IMR-90 (cell line): ENCODE data around the gene ROMO1. TPM values are rescaled to one million over a fixed set of nuclear protein-coding genes. Genes with fewer than 3 reads are reported as not detected.

Source experiments
- ATAC-seq: fragments of 200-7000 bp; cut with Tn5 transposase; 2 replicates; pipeline ENCODE4 v1.9.1; 2020; ENCODE audit warnings: low read depth, mild to moderate bottlenecking, moderate library complexity
- BruUV-seq: library from RNA; stranded (reverse); fragments of 400-500 nt; replicated peaks from 2 replicates; lab custom pipeline; 2021; lab: Mats Ljungman, UMichigan
- CTCF ChIA-PET: fragments of 300-600 bp; formaldehyde crosslinking; extraction: SDS; loops from one replicate; lab custom pipeline; 2021; ENCODE audit warnings: antibody characterized with exemption; lab: Yijun Ruan, JAX
- POLR2A ChIA-PET: fragments of 300-600 bp; sonication (Branson Sonifier 250); formaldehyde crosslinking; loops from one replicate; lab custom pipeline; 2022; ENCODE audit warnings: antibody characterized with exemption; ENCODE audit not compliant: unreplicated experiment; lab: Charles Lee
- DNase-seq: peaks from one replicate; pipeline ENCODE4 v3.0.0; 2013
- H2AFZ ChIP-seq: replicated peaks from 2 replicates; pipeline ENCODE3; 2013; ENCODE audit warnings: low read length, mild to moderate bottlenecking; ENCODE audit not compliant: poor library complexity
- H2AK5ac ChIP-seq: 2 replicates; pipeline ENCODE4 v1.6.1; 2013; ENCODE audit warnings: low read depth, low read length, inconsistent platforms
- H2AK9ac ChIP-seq: replicated peaks from 2 replicates; pipeline ENCODE3; 2013; ENCODE audit warnings: mild to moderate bottlenecking, low read depth, low read length, moderate library complexity; ENCODE audit not compliant: poor library complexity
- H2BK120ac ChIP-seq: 2 replicates; pipeline ENCODE4 v1.6.1; 2013; ENCODE audit warnings: low read depth, low read length, inconsistent platforms
- H2BK15ac ChIP-seq: 3 replicates; pipeline ENCODE4 v1.6.1; 2013; ENCODE audit warnings: low read depth, low read length, inconsistent platforms
- H2BK20ac ChIP-seq: 2 replicates; pipeline ENCODE4 v1.6.1; 2013; ENCODE audit warnings: low read depth, mild to moderate bottlenecking, inconsistent platforms, low read length, moderate library complexity
- H2BK5ac ChIP-seq: 2 replicates; pipeline ENCODE4 v1.6.1; 2013; ENCODE audit warnings: mild to moderate bottlenecking, low read depth, low read length, inconsistent platforms; ENCODE audit not compliant: poor library complexity, severe bottlenecking
- H3K14ac ChIP-seq: replicated peaks from 2 replicates; pipeline ENCODE4 v1.6.1; 2013; ENCODE audit warnings: low read depth, low read length, inconsistent platforms
- H3K18ac ChIP-seq: 2 replicates; pipeline ENCODE4 v1.6.1; 2013; ENCODE audit warnings: low read depth, low read length, control low read depth
- H3K23ac ChIP-seq: 2 replicates; pipeline ENCODE4 v1.6.1; 2013; ENCODE audit warnings: low read depth, low read length, inconsistent platforms
- H3K27ac ChIP-seq: 2 replicates; pipeline ENCODE4 v1.5.1; 2013; ENCODE audit warnings: mild to moderate bottlenecking, control low read depth, low read length; ENCODE audit not compliant: insufficient read depth
- H3K27me3 ChIP-seq: 2 replicates; pipeline ENCODE4 v1.6.1; 2013; ENCODE audit warnings: low read length; ENCODE audit not compliant: control insufficient read depth, insufficient read depth
- H3K36me3 ChIP-seq: 2 replicates; pipeline ENCODE4 v1.6.1; 2013; ENCODE audit warnings: low read length, mixed read lengths; ENCODE audit not compliant: control insufficient read depth, insufficient read depth
- H3K4ac ChIP-seq: 2 replicates; pipeline ENCODE4 v1.6.1; 2013; ENCODE audit warnings: low read depth, low read length, inconsistent platforms
- H3K4me1 ChIP-seq: 2 replicates; pipeline ENCODE4 v1.6.1; 2013; ENCODE audit warnings: low read length, mixed read lengths; ENCODE audit not compliant: control insufficient read depth, insufficient read depth
- H3K4me2 ChIP-seq: 2 replicates; pipeline ENCODE4 v1.6.1; 2013; ENCODE audit warnings: low read depth, mild to moderate bottlenecking, control low read depth, low read length, moderate library complexity
- H3K4me3 ChIP-seq: 2 replicates; pipeline ENCODE4 v1.5.1; 2013; ENCODE audit warnings: low read depth, mild to moderate bottlenecking, control low read depth, low read length, moderate library complexity; ENCODE audit not compliant: insufficient read depth
- H3K56ac ChIP-seq: 2 replicates; pipeline ENCODE4 v1.6.1; 2013; ENCODE audit warnings: low read length, inconsistent platforms; ENCODE audit not compliant: insufficient read depth; ENCODE audit errors: extremely low read depth
- H3K79me1 ChIP-seq, 2 experiments: 2 replicates each; pipeline ENCODE4 v1.6.1; 2013; ENCODE audit warnings: low read length in 2 of 2, inconsistent platforms in 1 of 2, low read depth in 1 of 2
- H3K9ac ChIP-seq: 2 replicates; pipeline ENCODE4 v1.6.1; 2013; ENCODE audit warnings: low read depth, low read length, control low read depth
- H3K9me1 ChIP-seq: 2 replicates; pipeline ENCODE4 v1.6.1; 2013; ENCODE audit warnings: low read length, inconsistent platforms; ENCODE audit not compliant: insufficient read depth
- H3K9me3 ChIP-seq: 2 replicates; pipeline ENCODE4 v1.6.1; 2013; ENCODE audit warnings: low read length; ENCODE audit not compliant: control insufficient read depth, insufficient read depth
- H4K20me1 ChIP-seq: 2 replicates; pipeline ENCODE4 v1.6.1; 2013; ENCODE audit warnings: low read length, inconsistent platforms; ENCODE audit not compliant: insufficient read depth
- H4K5ac ChIP-seq: 2 replicates; pipeline ENCODE4 v1.6.1; 2013; ENCODE audit warnings: mild to moderate bottlenecking, low read depth, low read length, control low read depth
- H4K8ac ChIP-seq, 2 experiments: 2 replicates each; pipeline ENCODE4 v1.6.1; 2013; ENCODE audit warnings: low read depth in 2 of 2, low read length in 2 of 2, control low read depth in 1 of 2, inconsistent platforms in 1 of 2
- H4K91ac ChIP-seq: 2 replicates; pipeline ENCODE4 v1.6.1; 2013; ENCODE audit warnings: low read depth, low read length, inconsistent platforms; ENCODE audit not compliant: insufficient read depth
- BHLHE40 ChIP-seq: fragments of 150-350 bp; IDR thresholded peaks from 2 replicates; pipeline ENCODE4 v1.6.1; 2016; ENCODE audit warnings: mild to moderate bottlenecking, low read depth, low read length
- CEBPB ChIP-seq: IDR thresholded peaks from 2 replicates; pipeline ENCODE4 v1.6.1; 2012; ENCODE audit warnings: low read depth, low read length, improper control_type of control experiment
- CHD1 ChIP-seq: IDR thresholded peaks from 2 replicates; pipeline ENCODE4 v1.6.1; 2012; ENCODE audit warnings: low read depth, low read length, improper control_type of control experiment
- FOS ChIP-seq: fragments of 150-350 bp; IDR thresholded peaks from 2 replicates; pipeline ENCODE4 v1.6.1; 2016; ENCODE audit warnings: low read depth, low read length
- MXI1 ChIP-seq: IDR thresholded peaks from 2 replicates; pipeline ENCODE4 v1.6.1; 2012; ENCODE audit warnings: low read depth, mild to moderate bottlenecking, low read length, moderate library complexity, borderline replicate concordance
- NFE2L2 ChIP-seq: fragments of 150-350 bp; IDR thresholded peaks from 2 replicates; pipeline ENCODE4 v1.6.1; 2016; ENCODE audit warnings: low read depth, mild to moderate bottlenecking, low read length
- RAD21 ChIP-seq: IDR thresholded peaks from 2 replicates; pipeline ENCODE4 v1.6.1; 2012; ENCODE audit warnings: low read length, improper control_type of control experiment
- RCOR1 ChIP-seq: IDR thresholded peaks from 2 replicates; pipeline ENCODE4 v1.6.1; 2012; ENCODE audit warnings: mild to moderate bottlenecking, low read length, improper control_type of control experiment; ENCODE audit not compliant: insufficient replicate concordance
- RFX5 ChIP-seq: IDR thresholded peaks from 2 replicates; pipeline ENCODE4 v1.8.0; 2012; ENCODE audit warnings: low read depth, mild to moderate bottlenecking, low read length, moderate library complexity
- SMC3 ChIP-seq: fragments of 150-350 bp; IDR thresholded peaks from 2 replicates; pipeline ENCODE4 v1.6.1; 2016; ENCODE audit warnings: low read depth, mild to moderate bottlenecking, antibody characterized with exemption, low read length, moderate library complexity
- whole genome bisulfite sequencing, 2 experiments: methylation state at CpG; one replicate each; pipeline versions ENCODE4 v1.1.5 to v1.1.7; 2013; ENCODE audit warnings: missing lambda C conversion rate in 2 of 2; ENCODE audit not compliant: insufficient read length in 1 of 2; ENCODE audit errors: extremely low coverage in 2 of 2; 5-methylcytosine and 5-hydroxymethylcytosine counted together
- dilution Hi-C: fragments of 300-500 bp; cut with HindIII; formaldehyde crosslinking; loops from one replicate; pipeline ENCODE4 v1.14.3; 2018; ENCODE audit warnings: low sequenced_read_pairs; ENCODE audit not compliant: unreplicated experiment
- in situ Hi-C: fragments of 300-500 bp; cut with MboI; formaldehyde crosslinking; loops from 3 replicates; pipeline ENCODE4 v1.14.3; 2019; ENCODE audit warnings: low sequenced_read_pairs, inconsistent platforms, mixed read lengths
- intact Hi-C: fragments of 100-400 bp; cut with micrococcal nuclease; formaldehyde crosslinking; loops from 2 replicates; pipeline ENCODE4 v1.10.0; 2022
- polyA plus RNA-seq, 3 experiments: library from polyadenylated mRNA; depleted of rRNA; stranded (reverse); fragments of >200 nt; gene quantifications; 2 replicates each; pipeline ENCODE4 v1.2.3, GENCODE V29; 2012; ENCODE audit warnings: low replicate concordance in 1 of 3
- total RNA-seq: library from RNA; depleted of rRNA; stranded (reverse); fragments of >200 nt; gene quantifications from 2 replicates; pipeline ENCODE4 v1.2.3, GENCODE V29; 2012
- TF ChIP-seq, protein P1 (sequence below): fragments of 150-350 bp; IDR thresholded peaks from 2 replicates; pipeline ENCODE4 v1.6.1; 2017; ENCODE audit warnings: mild to moderate bottlenecking, antibody characterized with exemption, low read length, low read depth
- TF ChIP-seq, protein P2 (sequence below): conservative IDR thresholded peaks from 2 replicates; pipeline ENCODE4 v1.5.1; 2012; ENCODE audit warnings: mild to moderate bottlenecking, low read depth, low read length, improper control_type of control experiment
- TF ChIP-seq, protein P3 (sequence below): fragments of 150-350 bp; IDR thresholded peaks from 2 replicates; pipeline ENCODE4 v1.6.1; 2016; ENCODE audit warnings: low read depth, mild to moderate bottlenecking, low read length, moderate library complexity, borderline replicate concordance

ROMO1 gene
- total and polyA plus RNA-seq, 2 of the 4 experiments (the other 2 are of a cell fraction), result 223 to 555 TPM

DNA sequence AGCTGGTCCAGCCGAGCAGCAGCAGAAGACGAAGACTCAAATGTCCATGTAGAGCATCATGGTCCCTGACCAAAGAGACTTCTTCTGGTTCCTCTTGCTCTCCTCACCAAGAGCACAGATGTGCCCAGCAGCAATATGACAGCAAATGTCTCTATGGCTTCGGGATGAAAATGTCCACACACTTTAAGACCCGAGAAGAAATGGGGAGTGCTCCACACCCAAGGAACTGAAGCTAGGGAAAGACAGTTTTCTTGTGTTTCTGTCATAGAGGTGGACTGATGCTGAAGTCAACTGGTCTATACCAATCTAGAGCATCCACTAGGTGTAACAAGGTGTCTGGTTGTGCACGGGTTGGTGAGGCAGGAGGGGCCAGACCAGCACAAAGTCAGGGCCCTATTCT lies 30.0 kb upstream of the ROMO1 start:
- Histone ChIP-seq H3K4me2 (no peak overlapping the region), H3K4ac (no peak overlapping the region), H2AFZ (no peak overlapping the region), H2AK9ac (no peak overlapping the region), H3K9me1 (peaks cover 8% of the 10 kb centered on the region; the same call in 1 of the 2 replicates), H3K27ac (no peak overlapping the region), H3K9me3 (no peaks in the 10 kb centered on the region), H2BK15ac (no peak overlapping the region), H2BK20ac (no peak overlapping the region), H3K56ac (no peak overlapping the region), H2BK5ac (no peak overlapping the region), H2AK5ac (no peak overlapping the region), H3K23ac (no peak overlapping the region), H3K9ac (no peak overlapping the region), H4K5ac (no peak overlapping the region), H3K18ac (no peak overlapping the region), H2BK120ac (no peak overlapping the region), H3K4me3 (no peak overlapping the region), H3K14ac (no peak overlapping the region), H4K20me1 (peaks cover 2% of the 10 kb centered on the region), H3K4me1 (no peaks in the 10 kb centered on the region), H3K36me3 (peaks cover 37% of the 10 kb centered on the region), H4K91ac (no peak overlapping the region), H4K8ac (no peak overlapping the region), H3K27me3 (no peaks in the 10 kb centered on the region), H3K79me1 (no peaks in the 10 kb centered on the region; a peak in 3 of 4 replicates)
- intact Hi-C loops (loop anchor here (10.0 kb wide), 1 partner anchor 104 kb away; no protein-coding TSS in a partner anchor), dilution Hi-C loops (no loop called here), in situ Hi-C loops (no loop called here)
- ChIA-PET CTCF (no interaction called here), POLR2A (no interaction called here)
- WGBS, 2 experiments, result no CpG with 5 or more reads among the region's 5 CpGs
- ATAC-seq, result no peak
- DNase-seq, result no peak
- no TSS peak for BruUV-seq
- TF ChIP-seq BHLHE40 (no peak), MXI1 (no peak), CHD1 (no peak), SMC3 (no peak), RAD21 (no peak), CEBPB (no peak), NFE2L2 (no peak), FOS (no peak), RCOR1 (no peak), RFX5 (no peak)
- TF ChIP-seq, protein P1, sequence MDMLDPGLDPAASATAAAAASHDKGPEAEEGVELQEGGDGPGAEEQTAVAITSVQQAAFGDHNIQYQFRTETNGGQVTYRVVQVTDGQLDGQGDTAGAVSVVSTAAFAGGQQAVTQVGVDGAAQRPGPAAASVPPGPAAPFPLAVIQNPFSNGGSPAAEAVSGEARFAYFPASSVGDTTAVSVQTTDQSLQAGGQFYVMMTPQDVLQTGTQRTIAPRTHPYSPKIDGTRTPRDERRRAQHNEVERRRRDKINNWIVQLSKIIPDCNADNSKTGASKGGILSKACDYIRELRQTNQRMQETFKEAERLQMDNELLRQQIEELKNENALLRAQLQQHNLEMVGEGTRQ, result no peak
- TF ChIP-seq, protein P2, sequence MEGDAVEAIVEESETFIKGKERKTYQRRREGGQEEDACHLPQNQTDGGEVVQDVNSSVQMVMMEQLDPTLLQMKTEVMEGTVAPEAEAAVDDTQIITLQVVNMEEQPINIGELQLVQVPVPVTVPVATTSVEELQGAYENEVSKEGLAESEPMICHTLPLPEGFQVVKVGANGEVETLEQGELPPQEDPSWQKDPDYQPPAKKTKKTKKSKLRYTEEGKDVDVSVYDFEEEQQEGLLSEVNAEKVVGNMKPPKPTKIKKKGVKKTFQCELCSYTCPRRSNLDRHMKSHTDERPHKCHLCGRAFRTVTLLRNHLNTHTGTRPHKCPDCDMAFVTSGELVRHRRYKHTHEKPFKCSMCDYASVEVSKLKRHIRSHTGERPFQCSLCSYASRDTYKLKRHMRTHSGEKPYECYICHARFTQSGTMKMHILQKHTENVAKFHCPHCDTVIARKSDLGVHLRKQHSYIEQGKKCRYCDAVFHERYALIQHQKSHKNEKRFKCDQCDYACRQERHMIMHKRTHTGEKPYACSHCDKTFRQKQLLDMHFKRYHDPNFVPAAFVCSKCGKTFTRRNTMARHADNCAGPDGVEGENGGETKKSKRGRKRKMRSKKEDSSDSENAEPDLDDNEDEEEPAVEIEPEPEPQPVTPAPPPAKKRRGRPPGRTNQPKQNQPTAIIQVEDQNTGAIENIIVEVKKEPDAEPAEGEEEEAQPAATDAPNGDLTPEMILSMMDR, result no peak
- TF ChIP-seq, protein P3, sequence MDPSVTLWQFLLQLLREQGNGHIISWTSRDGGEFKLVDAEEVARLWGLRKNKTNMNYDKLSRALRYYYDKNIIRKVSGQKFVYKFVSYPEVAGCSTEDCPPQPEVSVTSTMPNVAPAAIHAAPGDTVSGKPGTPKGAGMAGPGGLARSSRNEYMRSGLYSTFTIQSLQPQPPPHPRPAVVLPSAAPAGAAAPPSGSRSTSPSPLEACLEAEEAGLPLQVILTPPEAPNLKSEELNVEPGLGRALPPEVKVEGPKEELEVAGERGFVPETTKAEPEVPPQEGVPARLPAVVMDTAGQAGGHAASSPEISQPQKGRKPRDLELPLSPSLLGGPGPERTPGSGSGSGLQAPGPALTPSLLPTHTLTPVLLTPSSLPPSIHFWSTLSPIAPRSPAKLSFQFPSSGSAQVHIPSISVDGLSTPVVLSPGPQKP, result no peak
